Measurements from ENCODE around the gene FSCN2.

The FSCN2 gene

DNA sequence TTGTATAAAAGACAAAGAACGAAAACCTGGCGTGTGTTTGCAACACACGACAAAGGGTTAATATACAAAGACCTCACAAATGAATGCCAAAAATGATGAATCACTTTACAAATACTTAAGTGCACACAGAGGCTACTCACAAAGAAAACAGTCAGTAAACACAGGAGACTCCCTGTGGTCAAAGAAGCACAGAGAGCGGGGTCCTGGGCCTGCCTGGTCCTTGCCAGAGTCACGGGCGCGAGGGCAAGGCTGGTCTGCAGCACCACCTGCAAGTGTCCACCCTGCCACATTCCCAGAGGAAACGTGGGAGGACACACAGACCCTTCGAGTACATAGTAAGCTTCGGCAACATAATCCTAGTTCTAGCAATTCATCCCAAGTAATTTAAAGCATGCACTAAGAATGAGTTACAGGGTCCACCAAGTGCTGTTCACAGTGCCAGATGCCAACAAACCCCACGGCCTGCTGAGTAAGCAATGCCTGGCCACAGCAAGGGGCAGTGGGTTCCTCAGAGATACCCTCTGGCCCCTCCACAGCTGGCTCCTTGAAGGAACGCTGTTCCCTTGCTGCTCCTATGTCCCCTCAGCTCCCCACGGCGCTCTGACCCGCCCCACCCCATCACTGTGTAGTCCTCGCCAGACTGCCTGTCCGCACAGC lies 48.6 kb downstream of the FSCN2 start:
- 86 to 91% methylated on average over 16 of the region's 17 CpGs for WGBS, 2 experiments (ENCODE audit: insufficient coverage in 2 of 2)

DNA sequence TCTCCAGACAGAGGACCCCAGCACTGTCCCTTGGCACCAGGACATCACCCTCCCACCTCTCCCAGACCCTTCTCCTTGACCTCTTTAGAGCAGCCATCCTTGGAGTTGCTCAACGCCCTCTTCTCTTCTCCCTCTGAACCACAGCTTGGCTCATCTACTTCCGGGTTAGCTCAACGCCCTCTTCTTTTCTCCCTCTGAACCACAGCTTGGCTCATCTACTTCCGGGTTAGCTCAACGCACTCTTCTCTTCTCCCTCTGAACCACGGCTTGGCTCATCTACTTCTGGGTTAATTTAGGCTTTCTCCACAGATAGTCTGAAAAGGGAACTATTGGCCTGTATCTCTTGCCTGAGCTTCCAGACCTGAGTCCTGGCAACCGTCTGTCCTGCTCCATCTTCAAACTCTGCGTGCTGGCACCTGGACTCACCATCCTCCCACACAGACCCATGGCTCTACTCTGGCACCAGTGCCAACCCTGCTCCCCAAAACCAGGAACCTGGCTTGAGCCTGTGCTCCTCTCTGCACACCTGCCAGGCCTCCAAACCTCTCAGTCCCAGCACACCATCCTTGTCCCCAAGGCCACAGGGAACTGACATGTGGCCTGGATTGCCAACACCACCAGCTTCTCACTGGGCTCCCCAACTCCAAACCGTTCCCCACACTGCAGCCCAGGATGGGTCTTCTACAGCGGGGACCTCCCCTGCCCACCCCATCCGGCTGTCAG lies 49.3 kb downstream of the FSCN2 start:
- peak overlapping the region; percentile 82 for H3K27ac ChIP-seq (ENCODE audit: low read depth, low read length, severe bottlenecking)

More for the DNA sequence above, 48.6 kb downstream of the FSCN2 start:
- Histone ChIP-seq H3K9me3 (ENCODE audit: control insufficient read depth, low read length) (no peaks in the 10 kb centered on the region), H3K4me1 (ENCODE audit: control insufficient read depth, insufficient read depth, low read length, poor library complexity, severe bottlenecking) (peaks cover 66% of the 10 kb centered on the region), H3K36me3 (ENCODE audit: control insufficient read depth, insufficient read depth, low read length) (peaks cover 83% of the 10 kb centered on the region), H3K4me3 (ENCODE audit: extremely low read depth, insufficient read depth, low read length, poor library complexity, severe bottlenecking) (no peak overlapping the region), H3K27ac (ENCODE audit: low read depth, low read length, severe bottlenecking) (peak overlapping the region; percentile 82)

DNA sequence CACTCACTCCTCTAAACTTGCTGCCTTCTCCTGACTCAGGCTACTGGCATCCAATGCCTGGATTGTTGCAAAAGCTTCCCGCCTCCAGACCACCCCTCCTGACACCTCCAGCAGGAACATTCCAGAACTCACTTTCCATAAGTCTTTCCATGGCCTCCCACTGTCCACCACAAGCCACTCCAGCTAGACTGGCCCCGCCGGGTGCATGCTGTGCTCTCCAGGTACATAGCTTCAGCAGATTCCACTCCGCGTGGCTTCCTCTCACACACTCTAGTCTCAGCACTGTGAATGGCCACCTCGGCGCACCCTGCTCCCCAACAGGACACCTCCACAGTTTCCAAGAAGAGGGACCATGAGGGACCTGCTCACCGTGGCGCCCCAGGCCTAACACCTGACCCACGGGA lies 49.9 kb downstream of the FSCN2 start:
- peaks cover 85% of the 10 kb centered on the region for H3K36me3 ChIP-seq (ENCODE audit: control insufficient read depth, insufficient read depth, low read length)
- WGBS, 2 experiments (ENCODE audit: insufficient coverage in 2 of 2), result 95 to 97% methylated on average over 9 to 10 of the region's 10 CpGs
- peaks cover 78% of the 10 kb centered on the region for H3K4me1 ChIP-seq (ENCODE audit: control insufficient read depth, insufficient read depth, low read length, poor library complexity, severe bottlenecking)
- no peaks in the 10 kb centered on the region for H3K9me3 ChIP-seq (ENCODE audit: control insufficient read depth, low read length)
- H3K27ac ChIP-seq (ENCODE audit: low read depth, low read length, severe bottlenecking), result peak overlapping the region; percentile 82
- H3K4me3 ChIP-seq (ENCODE audit: extremely low read depth, insufficient read depth, low read length, poor library complexity, severe bottlenecking), result no peak overlapping the region

More for the DNA sequence above, 49.3 kb downstream of the FSCN2 start:
- H3K4me3 ChIP-seq (ENCODE audit: extremely low read depth, insufficient read depth, low read length, poor library complexity, severe bottlenecking), result no peak overlapping the region
- peaks cover 85% of the 10 kb centered on the region for H3K36me3 ChIP-seq (ENCODE audit: control insufficient read depth, insufficient read depth, low read length)
- no peaks in the 10 kb centered on the region for H3K9me3 ChIP-seq (ENCODE audit: control insufficient read depth, low read length)
- WGBS, 2 experiments (ENCODE audit: insufficient coverage in 2 of 2), result 94 to 98% methylated on average over 8 to 11 of the region's 11 CpGs
- peaks cover 72% of the 10 kb centered on the region for H3K4me1 ChIP-seq (ENCODE audit: control insufficient read depth, insufficient read depth, low read length, poor library complexity, severe bottlenecking)

DNA sequence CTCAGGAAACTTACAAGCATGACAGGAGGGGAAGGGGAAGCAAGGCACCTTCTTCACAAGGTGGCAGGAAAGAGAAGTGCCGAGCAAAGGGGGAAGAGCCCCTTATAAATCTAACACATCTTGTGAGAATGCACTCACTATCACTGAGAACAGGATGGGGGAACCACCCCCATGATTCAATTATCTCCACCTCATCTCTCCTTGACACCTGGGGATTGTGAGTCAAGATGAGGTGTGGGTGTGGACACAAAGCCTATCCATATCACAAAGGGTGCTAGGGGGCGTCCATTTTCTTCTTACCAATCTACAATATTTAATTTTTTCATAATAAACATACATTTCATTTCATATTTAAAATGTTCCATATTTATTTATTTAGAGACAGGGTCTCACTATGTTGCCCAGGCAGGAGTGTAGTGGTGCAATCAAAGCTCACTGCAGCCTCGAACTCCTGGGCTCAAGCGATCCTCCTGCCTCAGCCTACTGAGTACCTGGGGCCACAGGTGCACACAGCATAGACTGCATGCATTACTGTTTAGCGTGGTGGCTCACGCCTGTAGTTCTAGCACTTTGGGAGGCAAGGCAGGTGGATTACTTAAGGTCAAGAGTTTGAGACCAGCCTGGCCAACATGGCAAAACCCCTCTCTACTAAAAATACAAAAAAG lies 50.5 kb downstream of the FSCN2 start:
- Histone ChIP-seq H3K27ac (ENCODE audit: low read depth, low read length, severe bottlenecking) (peak overlapping the region; percentile 82), H3K9me3 (ENCODE audit: control insufficient read depth, low read length) (no peaks in the 10 kb centered on the region), H3K36me3 (ENCODE audit: control insufficient read depth, insufficient read depth, low read length) (peaks cover 85% of the 10 kb centered on the region), H3K4me1 (ENCODE audit: control insufficient read depth, insufficient read depth, low read length, poor library complexity, severe bottlenecking) (peaks cover 83% of the 10 kb centered on the region), H3K4me3 (ENCODE audit: extremely low read depth, insufficient read depth, low read length, poor library complexity, severe bottlenecking) (no peak overlapping the region)
- 97 to 100% methylated on average over 4 of the region's 6 CpGs for WGBS, 2 experiments (ENCODE audit: insufficient coverage in 2 of 2)

DNA sequence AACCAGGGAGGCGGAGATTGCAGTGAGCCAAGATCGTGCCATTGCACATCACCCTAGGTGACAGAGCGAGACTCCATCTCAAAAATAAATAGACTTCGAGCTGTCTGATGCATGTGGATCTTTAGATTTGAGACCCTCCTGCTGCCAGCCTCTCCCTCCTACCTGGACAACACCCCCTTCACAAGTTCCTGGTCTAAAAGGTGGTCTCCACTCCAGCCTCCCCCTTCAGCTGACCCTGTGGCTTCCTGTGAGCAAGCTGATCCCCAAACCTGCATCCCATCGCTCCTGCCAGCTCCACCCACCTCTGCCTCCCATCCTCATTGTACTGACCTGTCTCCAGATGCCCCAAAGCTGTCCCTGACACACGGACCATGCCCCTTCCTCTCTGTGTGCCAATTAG lies 51.1 kb downstream of the FSCN2 start:
- H3K9me3 ChIP-seq (ENCODE audit: control insufficient read depth, low read length), result no peaks in the 10 kb centered on the region
- no peak overlapping the region for H3K27ac ChIP-seq (ENCODE audit: low read depth, low read length, severe bottlenecking)
- H3K36me3 ChIP-seq (ENCODE audit: control insufficient read depth, insufficient read depth, low read length), result peaks cover 85% of the 10 kb centered on the region

DNA sequence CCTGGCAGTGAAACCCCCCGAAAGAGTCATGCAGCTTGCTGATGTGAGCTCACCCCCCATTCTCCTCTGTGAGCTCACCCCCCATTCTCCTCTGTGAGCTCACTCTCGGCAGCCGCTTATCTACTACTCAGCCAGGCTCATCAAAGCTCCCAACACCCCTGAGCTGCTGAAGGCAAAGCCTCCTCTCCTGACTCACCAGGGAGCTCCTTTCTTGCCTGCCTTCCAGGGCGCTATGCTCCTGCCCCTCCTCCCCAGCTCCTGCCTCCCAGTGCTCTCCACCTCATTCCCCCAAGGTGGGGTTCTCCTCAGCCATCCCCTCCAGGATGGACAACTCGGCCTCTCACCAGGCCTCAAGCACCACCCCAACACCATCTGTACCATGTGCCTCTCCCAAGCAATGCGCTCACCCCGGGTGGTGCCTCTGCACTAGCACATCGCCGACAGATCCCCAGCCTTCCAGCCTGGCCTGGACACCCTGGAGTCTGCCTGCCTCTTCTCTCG lies 51.7 kb downstream of the FSCN2 start:
- peaks cover 81% of the 10 kb centered on the region for H3K36me3 ChIP-seq (ENCODE audit: control insufficient read depth, insufficient read depth, low read length)
- no peaks in the 10 kb centered on the region for H3K9me3 ChIP-seq (ENCODE audit: control insufficient read depth, low read length)
- H3K4me1 ChIP-seq (ENCODE audit: control insufficient read depth, insufficient read depth, low read length, poor library complexity, severe bottlenecking), result peaks cover 80% of the 10 kb centered on the region
- WGBS, 2 experiments (ENCODE audit: insufficient coverage in 2 of 2), result 83 to 88% methylated on average over 4 to 10 of the region's 10 CpGs
- H3K27ac ChIP-seq (ENCODE audit: low read depth, low read length, severe bottlenecking), result peak overlapping the region; percentile 5
- no peak overlapping the region for H3K4me3 ChIP-seq (ENCODE audit: extremely low read depth, insufficient read depth, low read length, poor library complexity, severe bottlenecking)

More for the DNA sequence above, 51.1 kb downstream of the FSCN2 start:
- WGBS, 2 experiments (ENCODE audit: insufficient coverage in 2 of 2), result 96 to 98% methylated on average over 6 of the region's 6 CpGs
- Histone ChIP-seq H3K4me1 (ENCODE audit: control insufficient read depth, insufficient read depth, low read length, poor library complexity, severe bottlenecking) (peaks cover 83% of the 10 kb centered on the region), H3K4me3 (ENCODE audit: extremely low read depth, insufficient read depth, low read length, poor library complexity, severe bottlenecking) (no peak overlapping the region)

DNA sequence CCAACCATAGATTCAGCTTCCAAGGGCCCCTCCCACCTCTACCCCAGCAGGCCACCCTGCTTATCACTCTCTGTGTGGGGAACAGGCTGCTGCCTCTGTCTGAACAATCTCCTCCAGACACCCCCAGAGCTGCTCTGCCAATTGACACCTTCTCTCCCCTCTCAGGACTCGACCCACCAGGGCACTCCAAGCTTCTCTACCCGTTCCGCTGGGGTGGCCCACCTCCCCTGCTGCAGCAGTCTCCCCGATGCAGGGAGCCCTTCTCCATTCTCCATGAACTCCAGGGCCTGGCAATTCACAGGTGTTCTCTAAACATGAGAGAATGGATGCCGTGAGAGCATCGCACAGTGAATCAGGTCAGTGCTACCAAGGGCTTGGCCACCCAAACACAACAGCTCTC lies 52.3 kb downstream of the FSCN2 start:
- Histone ChIP-seq H3K4me3 (ENCODE audit: extremely low read depth, insufficient read depth, low read length, poor library complexity, severe bottlenecking) (no peak overlapping the region), H3K27ac (ENCODE audit: low read depth, low read length, severe bottlenecking) (peak overlapping the region; percentile 5), H3K4me1 (ENCODE audit: control insufficient read depth, insufficient read depth, low read length, poor library complexity, severe bottlenecking) (peaks cover 76% of the 10 kb centered on the region), H3K36me3 (ENCODE audit: control insufficient read depth, insufficient read depth, low read length) (peaks cover 79% of the 10 kb centered on the region), H3K9me3 (ENCODE audit: control insufficient read depth, low read length) (no peaks in the 10 kb centered on the region)
- WGBS, 2 experiments (ENCODE audit: insufficient coverage in 2 of 2), result 95 to 98% methylated on average over 6 of the region's 6 CpGs

DNA sequence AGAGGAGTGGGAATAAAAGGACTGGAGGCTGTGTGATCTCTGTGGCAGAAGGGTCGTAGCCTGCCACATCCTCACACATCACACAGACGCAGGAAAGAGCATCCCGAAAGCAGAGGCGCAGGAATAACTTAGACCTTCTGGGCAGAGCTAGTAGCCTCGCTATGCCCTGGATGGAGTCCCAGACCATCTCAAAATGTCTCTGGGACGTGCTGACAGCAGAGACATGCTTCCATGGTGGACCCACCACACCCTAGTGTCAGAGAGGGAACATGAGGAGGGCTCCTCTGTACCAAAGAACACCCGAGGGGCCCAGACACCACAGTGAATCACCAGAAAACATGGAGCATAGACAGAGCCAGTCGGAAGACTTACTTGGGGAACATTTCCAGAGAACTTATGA lies 53.6 kb downstream of the FSCN2 start:
- peaks cover 74% of the 10 kb centered on the region for H3K4me1 ChIP-seq (ENCODE audit: control insufficient read depth, insufficient read depth, low read length, poor library complexity, severe bottlenecking)
- H3K27ac ChIP-seq (ENCODE audit: low read depth, low read length, severe bottlenecking), result peak overlapping the region; percentile 16
- H3K36me3 ChIP-seq (ENCODE audit: control insufficient read depth, insufficient read depth, low read length), result peaks cover 82% of the 10 kb centered on the region
- H3K4me3 ChIP-seq (ENCODE audit: extremely low read depth, insufficient read depth, low read length, poor library complexity, severe bottlenecking), result no peak overlapping the region
- 94 to 99% methylated on average over 5 to 8 of the region's 8 CpGs for WGBS, 2 experiments (ENCODE audit: insufficient coverage in 2 of 2)
- H3K9me3 ChIP-seq (ENCODE audit: control insufficient read depth, low read length), result no peaks in the 10 kb centered on the region

DNA sequence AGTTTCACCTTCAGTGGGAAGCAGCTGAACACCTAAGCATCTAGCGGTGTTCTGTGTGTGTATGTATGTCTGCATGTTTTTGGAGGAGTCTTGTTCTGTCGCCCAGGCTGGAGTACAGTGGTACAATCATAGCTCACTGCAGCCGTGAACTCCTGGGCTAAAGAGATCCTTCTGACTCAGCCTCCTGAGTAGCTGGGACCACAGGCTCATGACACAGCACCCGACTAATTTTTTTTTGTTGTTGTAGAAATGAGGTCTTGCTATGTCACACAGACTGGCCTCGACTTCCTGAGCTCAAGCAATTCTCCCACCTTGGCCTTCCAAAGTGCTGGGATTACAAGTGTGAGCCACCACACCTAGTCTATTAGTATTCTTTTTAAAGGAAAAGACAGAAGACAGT lies 54.2 kb downstream of the FSCN2 start:
- Histone ChIP-seq H3K9me3 (ENCODE audit: control insufficient read depth, low read length) (no peaks in the 10 kb centered on the region), H3K4me1 (ENCODE audit: control insufficient read depth, insufficient read depth, low read length, poor library complexity, severe bottlenecking) (peaks cover 70% of the 10 kb centered on the region), H3K4me3 (ENCODE audit: extremely low read depth, insufficient read depth, low read length, poor library complexity, severe bottlenecking) (no peak overlapping the region), H3K27ac (ENCODE audit: low read depth, low read length, severe bottlenecking) (peak overlapping the region; percentile 16), H3K36me3 (ENCODE audit: control insufficient read depth, insufficient read depth, low read length) (peaks cover 88% of the 10 kb centered on the region)
- 92 to 100% methylated on average over 3 to 5 of the region's 5 CpGs for WGBS, 2 experiments (ENCODE audit: insufficient coverage in 2 of 2)

DNA sequence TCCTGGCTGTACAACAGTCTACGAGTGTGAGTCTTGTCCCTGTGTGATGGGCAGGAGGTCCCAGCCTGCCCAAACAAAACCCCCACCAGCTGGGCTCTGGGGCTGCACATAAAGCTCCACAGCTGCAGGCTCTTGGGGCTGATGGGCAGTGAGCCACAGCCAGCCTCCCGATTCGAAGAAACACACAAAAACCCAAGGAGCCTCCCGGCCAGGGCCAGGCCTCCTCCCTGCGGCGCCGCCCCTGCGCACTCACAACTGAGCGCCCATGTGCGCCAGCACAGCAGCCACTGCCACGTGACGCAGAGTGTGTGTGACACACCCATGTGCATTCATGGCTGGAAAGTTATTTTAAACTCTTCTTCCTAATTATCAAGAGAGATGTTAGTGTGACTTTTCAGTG lies 54.6 kb downstream of the FSCN2 start:
- 98 to 99% methylated on average over 11 of the region's 12 CpGs for WGBS, 2 experiments (ENCODE audit: insufficient coverage in 2 of 2)
- Histone ChIP-seq H3K36me3 (ENCODE audit: control insufficient read depth, insufficient read depth, low read length) (peaks cover 88% of the 10 kb centered on the region), H3K27ac (ENCODE audit: low read depth, low read length, severe bottlenecking) (peak overlapping the region; percentile 16), H3K4me1 (ENCODE audit: control insufficient read depth, insufficient read depth, low read length, poor library complexity, severe bottlenecking) (peaks cover 66% of the 10 kb centered on the region), H3K4me3 (ENCODE audit: extremely low read depth, insufficient read depth, low read length, poor library complexity, severe bottlenecking) (no peak overlapping the region), H3K9me3 (ENCODE audit: control insufficient read depth, low read length) (no peaks in the 10 kb centered on the region)

All from mesodermal cell (in vitro differentiated cells).